WI38 (cell line): ENCODE measurements around the gene CXXC5.

Experiments used
- H3K4me3 ChIP-seq: 2 replicates; pipeline ENCODE4 v1.5.1; 2011; ENCODE audit warnings: low read depth, mild to moderate bottlenecking, control low read depth, low read length
- CTCF ChIP-seq: IDR thresholded peaks from 2 replicates; pipeline ENCODE4 v1.5.1; 2012; ENCODE audit warnings: low read depth, mild to moderate bottlenecking, control low read depth, low read length

CXXC5 gene

DNA sequence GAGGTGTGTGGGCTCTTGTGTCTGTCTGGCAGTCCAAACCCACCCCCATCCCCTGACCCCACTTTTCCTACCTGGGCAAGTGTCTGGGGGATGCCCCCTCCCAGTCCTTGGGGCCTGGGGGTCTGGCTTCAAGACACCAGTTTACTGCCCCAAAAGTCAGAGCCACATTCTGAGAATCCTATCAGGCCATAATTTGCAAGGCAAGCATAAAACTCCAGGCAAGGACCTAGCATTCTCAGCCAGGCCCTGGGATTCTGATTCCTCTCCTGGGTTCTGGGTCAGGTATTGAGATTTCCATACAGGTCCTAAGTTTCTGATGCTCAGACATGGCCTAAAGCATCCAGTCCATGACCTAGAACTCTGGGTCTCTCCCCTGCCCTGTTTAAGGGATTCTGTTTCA is 33.3 kb downstream of the CXXC5 start:
- no peak for TF ChIP-seq CTCF
- H3K4me3 ChIP-seq: no peak overlapping the region

GRCh38 chr5:139682016-139682975 is 34.1 kb downstream of the CXXC5 start:
- H3K4me3 ChIP-seq: no peak overlapping the region
- TF ChIP-seq CTCF: no peak

DNA sequence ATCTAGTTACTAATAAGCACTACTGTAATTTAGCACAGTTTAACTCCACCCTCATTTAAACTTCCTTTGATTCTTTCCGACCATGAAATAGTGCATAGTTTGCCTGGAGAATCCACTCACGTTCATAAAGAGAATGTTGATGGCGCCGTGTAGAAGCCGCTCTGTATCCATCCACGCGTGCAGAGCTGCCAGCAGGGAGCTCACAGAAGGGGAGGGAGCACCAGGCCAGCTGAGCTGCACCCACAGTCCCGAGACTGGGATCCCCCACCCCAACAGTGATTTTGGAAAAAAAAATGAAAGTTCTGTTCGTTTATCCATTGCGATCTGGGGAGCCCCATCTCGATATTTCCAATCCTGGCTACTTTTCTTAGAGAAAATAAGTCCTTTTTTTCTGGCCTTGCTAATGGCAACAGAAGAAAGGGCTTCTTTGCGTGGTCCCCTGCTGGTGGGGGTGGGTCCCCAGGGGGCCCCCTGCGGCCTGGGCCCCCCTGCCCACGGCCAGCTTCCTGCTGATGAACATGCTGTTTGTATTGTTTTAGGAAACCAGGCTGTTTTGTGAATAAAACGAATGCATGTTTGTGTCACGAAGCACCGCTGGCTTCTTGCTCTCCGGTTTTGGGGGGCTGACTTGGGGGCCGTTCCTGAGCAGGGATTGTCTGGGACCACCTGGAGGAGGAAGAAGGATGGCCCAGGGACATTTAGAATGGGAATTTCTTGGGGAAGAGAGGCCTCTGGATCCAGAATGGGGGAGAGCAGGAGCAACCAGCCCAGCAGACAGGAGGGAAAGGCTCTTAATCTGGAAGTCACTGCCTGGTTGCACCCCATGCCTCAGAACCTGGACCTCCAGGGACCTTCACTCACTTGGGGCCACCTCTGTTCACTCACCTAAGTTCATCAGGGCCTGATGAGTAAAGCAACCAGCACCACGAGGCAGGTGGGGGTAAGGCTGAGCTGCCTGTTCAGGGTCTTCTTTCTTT is 35.4 kb downstream of the CXXC5 start:
- H3K4me3 ChIP-seq: no peak overlapping the region
- TF ChIP-seq CTCF: no peak

DNA sequence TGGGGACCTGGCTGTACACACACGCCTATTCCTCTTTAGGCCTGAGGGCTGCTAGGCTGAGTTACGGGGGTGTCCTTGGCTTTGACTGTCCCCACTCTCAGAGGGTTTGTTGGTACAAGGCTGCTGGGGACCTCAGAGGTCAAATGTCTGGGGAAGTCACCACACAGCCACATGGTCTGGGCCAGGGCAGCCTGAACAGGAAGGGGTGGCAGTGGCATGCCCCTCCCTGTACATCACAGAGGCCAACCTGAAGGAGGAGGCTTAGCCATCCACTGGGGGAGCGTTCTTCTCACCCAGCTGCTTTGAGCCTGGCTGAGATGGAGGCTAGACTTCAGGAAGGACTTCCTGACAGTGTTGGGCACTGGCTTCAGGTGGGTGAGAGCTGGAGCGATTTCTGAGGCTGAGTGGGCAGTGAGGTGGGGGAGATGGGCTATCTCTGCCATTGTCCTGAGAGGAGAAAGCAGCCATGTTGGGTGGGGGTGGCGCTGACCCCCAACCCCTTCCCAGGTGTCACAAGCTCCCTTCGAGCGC is 36.3 kb downstream of the CXXC5 start:
- H3K4me3 ChIP-seq: no peak overlapping the region

GRCh38 chr5:139684881-139685749 is 37.0 kb downstream of the CXXC5 start:
- TF ChIP-seq CTCF: no peak
- H3K4me3 ChIP-seq: no peak overlapping the region

More for the DNA sequence above, 36.3 kb downstream of the CXXC5 start:
- no peak for TF ChIP-seq CTCF

DNA sequence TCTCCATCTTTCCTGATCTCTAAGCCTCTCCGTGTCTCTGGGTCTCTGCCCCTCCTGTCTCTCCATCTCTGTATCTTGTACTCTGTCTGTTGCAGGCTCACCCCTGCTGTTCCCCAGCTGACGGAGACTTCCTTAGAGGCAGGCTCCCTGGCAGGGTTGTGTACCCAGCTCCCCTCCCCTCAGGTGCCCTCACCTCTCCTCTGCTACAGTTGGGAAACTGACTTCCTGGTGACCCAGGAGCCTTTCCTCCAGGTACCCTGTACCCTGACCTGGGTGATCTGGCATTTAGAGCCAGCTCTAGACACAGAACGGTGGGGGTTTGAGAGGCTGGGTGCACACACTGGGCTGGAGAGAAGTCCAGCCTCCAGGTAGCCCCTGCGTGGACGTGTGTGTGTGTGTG is 37.7 kb downstream of the CXXC5 start:
- TF ChIP-seq CTCF: no peak

More for the DNA sequence above, 37.7 kb downstream of the CXXC5 start:
- no peak overlapping the region for H3K4me3 ChIP-seq
